ENCODE data around the gene GJC1.

DNA sequence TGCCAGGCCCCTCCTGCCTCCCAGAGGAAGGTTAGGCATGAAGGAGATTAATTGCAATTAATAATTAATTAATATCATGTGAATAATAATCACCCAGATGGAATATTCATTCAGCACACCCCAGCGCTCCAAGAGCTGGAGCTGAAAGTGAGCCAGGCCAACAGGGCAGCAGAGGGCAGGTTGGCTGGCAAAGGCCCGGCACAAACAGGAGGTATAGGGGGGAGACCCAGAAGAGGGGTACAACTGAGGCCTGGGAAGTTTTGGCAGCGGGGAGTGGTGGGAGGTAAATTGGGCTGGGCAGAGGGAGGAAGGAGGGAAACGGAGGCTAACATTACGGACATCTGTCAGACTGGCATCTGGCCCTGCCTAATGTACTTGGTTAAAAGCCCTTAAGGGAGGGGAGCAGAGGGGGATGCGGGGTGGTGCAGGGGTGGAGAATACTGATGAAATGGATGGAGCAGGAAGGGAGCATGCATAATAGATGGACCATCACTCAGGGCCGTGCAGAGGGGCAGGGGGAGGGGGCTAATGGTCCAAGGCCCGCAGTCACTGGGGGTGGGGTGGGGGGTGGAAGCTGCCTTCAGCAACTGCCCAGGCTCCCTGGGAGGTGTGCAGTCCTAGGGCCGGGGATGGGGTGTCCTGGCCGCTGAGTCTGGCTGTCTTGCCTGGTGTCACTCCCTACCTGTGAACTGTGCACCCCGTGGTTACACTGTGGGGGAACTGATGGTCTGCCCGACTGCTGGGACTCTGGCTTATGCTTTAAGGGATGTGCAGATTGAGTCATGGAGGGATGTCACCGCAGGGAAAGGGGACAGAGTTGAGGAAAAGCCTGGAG, 69.4 kb downstream of the GJC1 start:
- TF ChIP-seq ZNF274 (IDR thresholded peaks at IDR 0.05; ENCODE audit: low read depth, low read length) (no peak), SUZ12 (IDR thresholded peaks at IDR 0.05; ENCODE audit: extremely low read depth, insufficient read depth, insufficient read length) (no peak), YY1 (IDR thresholded peaks at IDR 0.05; ENCODE audit: insufficient read depth, insufficient read length) (no peak)
